Activated T-helper 1 cell treated with anti-CD3 and anti-CD28 coated beads, Interleukin-2, amount 50 U/mL, for 16 hours (primary cell): ENCODE data around the gene ANKRD33.

Source experiments
- DNase-seq, 2 donors: peaks; one replicate each; pipeline ENCODE4 v3.0.0-alpha.2; 2020; ENCODE audit warnings: low read depth in 1 of 2, low spot score in 1 of 2

ANKRD33 gene

GRCh38 chr12:51915951-51916350, 28.0 kb downstream of the ANKRD33 start:
- DNase-seq: no peak

- no peak for DNase-seq
These were observed 29.2 kb downstream of the ANKRD33 start for GRCh38 chr12:51917041-51917590.

GRCh38 chr12:51917746-51918453, 30.0 kb downstream of the ANKRD33 start:
- no peak for DNase-seq

GRCh38 chr12:51920046-51920445, 32.1 kb downstream of the ANKRD33 start:
- no peak for DNase-seq

GRCh38 chr12:51921017-51921725, 33.3 kb downstream of the ANKRD33 start:
- no peak for DNase-seq

- DNase-seq: no peak
These were observed 34.2 kb downstream of the ANKRD33 start for GRCh38 chr12:51922146-51922545.

- DNase-seq: no peak
These were observed 35.0 kb downstream of the ANKRD33 start for GRCh38 chr12:51922762-51923505.

- DNase-seq: peak; percentile 29 to 31
These were observed 35.8 kb downstream of the ANKRD33 start for GRCh38 chr12:51923506-51924365.

GRCh38 chr12:51924551-51925319, 36.8 kb downstream of the ANKRD33 start:
- no peak for DNase-seq

- DNase-seq: no peak
These were observed 37.6 kb downstream of the ANKRD33 start for GRCh38 chr12:51925346-51926063.

GRCh38 chr12:51926064-51926632, 38.2 kb downstream of the ANKRD33 start:
- no peak for DNase-seq

GRCh38 chr12:51926718-51927117, 38.8 kb downstream of the ANKRD33 start:
- DNase-seq: peak in 1 of 2 donors; percentile 28

- DNase-seq: no peak
These were observed 44.5 kb downstream of the ANKRD33 start for GRCh38 chr12:51932218-51933076.

GRCh38 chr12:51934080-51934479, 46.2 kb downstream of the ANKRD33 start:
- no peak for DNase-seq

GRCh38 chr12:51937926-51938325, 50.0 kb downstream of the ANKRD33 start:
- no peak for DNase-seq

- no peak for DNase-seq
These were observed 50.8 kb downstream of the ANKRD33 start for GRCh38 chr12:51938726-51939125.

GRCh38 chr12:51941011-51941581, 53.2 kb downstream of the ANKRD33 start:
- no peak for DNase-seq
